Testis (tissue), 2 donors: Measurements from ENCODE around the gene POLN.

Experiments
- POLR2A ChIP-seq: fragments of 450-650 bp; IDR thresholded peaks from one replicate; pipeline ENCODE4 v1.6.1; 2017; ENCODE audit warnings: antibody characterized with exemption, mild to moderate bottlenecking, moderate library complexity
- TF ChIP-seq, protein P1 (sequence below), 3 experiments: fragments of 450-650 bp in 2 of 3; fragments of 200-600 bp in 1 of 3; sonication (generic) in 1 of 3; IDR thresholded peaks; one replicate each; pipeline ENCODE4 v1.5.1; 2016 to 2019; ENCODE audit warnings: antibody characterized with exemption in 3 of 3, mild to moderate bottlenecking in 2 of 3, moderate library complexity in 1 of 3

DNA sequence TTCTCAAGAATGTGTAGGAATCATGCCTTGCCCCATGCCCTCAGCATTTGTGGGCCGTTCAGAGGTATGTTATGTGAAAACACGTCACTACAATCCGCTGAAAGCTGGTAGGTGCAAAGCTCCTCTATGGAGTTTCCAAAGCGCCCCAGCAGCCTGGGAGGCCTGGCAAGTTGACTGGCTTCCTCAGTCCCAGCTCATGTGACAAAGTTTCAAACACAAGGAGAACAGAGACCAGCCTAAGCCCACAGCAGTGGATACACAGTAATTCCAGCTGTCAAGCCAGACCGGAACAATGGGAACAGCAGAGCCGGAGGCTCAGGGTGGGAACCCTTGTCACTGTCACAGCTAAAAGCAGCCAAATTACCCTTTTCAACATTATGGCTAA, 149.3 kb downstream of the POLN start:
- TF ChIP-seq, protein P1, sequence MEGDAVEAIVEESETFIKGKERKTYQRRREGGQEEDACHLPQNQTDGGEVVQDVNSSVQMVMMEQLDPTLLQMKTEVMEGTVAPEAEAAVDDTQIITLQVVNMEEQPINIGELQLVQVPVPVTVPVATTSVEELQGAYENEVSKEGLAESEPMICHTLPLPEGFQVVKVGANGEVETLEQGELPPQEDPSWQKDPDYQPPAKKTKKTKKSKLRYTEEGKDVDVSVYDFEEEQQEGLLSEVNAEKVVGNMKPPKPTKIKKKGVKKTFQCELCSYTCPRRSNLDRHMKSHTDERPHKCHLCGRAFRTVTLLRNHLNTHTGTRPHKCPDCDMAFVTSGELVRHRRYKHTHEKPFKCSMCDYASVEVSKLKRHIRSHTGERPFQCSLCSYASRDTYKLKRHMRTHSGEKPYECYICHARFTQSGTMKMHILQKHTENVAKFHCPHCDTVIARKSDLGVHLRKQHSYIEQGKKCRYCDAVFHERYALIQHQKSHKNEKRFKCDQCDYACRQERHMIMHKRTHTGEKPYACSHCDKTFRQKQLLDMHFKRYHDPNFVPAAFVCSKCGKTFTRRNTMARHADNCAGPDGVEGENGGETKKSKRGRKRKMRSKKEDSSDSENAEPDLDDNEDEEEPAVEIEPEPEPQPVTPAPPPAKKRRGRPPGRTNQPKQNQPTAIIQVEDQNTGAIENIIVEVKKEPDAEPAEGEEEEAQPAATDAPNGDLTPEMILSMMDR (IDR thresholded peaks at IDR 0.05) = no peak
- TF ChIP-seq POLR2A = no peak
